ENCODE results near the gene MYO5A. TPM values are rescaled to one million over a fixed set of nuclear protein-coding genes. Genes with fewer than 3 reads are reported as not detected.

Gene MYO5A
- polyA plus RNA-seq, 3 donors, result 7.9 to 8.9 (median 8.0) TPM

DNA sequence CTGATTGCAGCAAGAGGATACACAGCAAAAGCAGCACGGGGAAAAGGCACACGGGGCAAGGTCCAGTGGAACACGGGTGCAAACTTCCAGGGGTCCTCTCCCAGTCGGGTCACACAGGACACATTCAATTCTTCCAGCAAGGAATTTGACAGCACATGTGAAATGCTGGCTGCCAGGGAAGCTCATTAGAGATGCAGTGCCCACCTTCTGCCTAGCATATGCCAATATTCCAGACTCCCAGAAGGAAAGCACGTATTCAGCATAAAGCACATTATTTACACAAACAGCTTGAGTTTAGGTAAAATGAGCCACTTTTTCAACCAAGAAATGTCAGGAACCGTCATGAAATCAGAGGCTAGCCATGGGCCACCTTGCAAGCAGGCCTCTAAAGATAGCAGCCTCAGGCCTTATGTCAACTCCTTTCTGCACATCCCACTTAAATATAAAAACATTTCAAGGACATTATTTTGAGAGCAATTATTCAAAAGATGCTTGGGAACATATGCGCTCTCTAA is 252.4 kb downstream of the MYO5A start:
- no peak for DNase-seq (ENCODE audit: low read depth in 3 of 3, low spot score in 2 of 3)

DNA sequence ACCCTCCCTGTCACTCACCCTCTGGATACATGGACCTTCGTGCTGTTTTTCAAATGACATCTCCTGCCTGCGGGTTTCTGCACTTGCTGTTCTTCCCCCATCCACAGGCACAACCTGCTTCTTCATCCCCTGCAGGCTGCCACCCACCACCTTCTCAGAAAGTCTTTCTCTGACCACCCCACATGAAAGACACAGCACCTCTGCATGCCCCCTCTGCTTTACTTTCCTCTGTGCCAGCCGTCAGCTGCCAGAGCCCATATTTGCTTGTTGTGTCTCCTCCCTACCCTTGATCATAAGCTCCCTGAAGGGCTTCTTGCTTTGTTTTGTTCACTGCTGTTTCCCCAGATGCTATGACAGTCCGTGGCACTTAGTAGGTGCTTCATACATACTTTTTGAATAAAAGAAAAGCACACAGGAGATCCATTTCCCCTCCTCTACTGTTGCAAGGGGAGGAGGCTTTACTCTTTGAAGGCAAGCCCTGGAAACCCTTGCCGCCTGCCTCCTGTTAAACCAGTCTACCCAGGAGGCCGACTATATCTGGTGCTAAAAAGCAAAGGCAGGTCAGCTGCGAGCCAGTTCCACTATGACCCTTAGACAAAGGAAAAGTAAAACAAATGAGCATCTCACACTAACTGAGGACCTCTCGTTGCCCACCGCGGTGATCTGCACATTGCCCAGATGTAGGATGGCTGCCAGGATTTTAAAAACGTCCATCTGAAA is 265.0 kb downstream of the MYO5A start:
- DNase-seq (ENCODE audit: low read depth in 3 of 3, low spot score in 2 of 3), result no peak

DNA sequence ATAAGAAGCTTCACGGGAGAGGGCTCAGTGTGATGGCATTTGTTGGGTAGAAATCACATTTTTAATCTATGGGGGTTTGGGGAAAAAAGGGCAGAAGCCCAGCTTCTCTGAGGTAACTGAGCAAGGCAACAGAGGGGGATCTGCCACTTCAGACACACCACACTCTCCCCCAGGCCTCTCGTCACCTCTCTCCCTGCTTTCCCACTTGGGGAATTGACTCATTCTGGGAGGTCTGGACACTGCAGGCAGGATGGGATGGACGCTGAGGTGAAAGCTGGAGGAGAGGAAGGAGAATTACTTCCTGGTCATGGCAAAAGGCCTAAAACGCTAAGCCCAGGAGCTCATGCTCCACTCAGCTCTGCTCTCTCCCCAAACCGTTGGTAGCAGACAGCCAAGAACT is 266.3 kb downstream of the MYO5A start:
- DNase-seq (ENCODE audit: low read depth in 3 of 3, low spot score in 2 of 3), result no peak

DNA sequence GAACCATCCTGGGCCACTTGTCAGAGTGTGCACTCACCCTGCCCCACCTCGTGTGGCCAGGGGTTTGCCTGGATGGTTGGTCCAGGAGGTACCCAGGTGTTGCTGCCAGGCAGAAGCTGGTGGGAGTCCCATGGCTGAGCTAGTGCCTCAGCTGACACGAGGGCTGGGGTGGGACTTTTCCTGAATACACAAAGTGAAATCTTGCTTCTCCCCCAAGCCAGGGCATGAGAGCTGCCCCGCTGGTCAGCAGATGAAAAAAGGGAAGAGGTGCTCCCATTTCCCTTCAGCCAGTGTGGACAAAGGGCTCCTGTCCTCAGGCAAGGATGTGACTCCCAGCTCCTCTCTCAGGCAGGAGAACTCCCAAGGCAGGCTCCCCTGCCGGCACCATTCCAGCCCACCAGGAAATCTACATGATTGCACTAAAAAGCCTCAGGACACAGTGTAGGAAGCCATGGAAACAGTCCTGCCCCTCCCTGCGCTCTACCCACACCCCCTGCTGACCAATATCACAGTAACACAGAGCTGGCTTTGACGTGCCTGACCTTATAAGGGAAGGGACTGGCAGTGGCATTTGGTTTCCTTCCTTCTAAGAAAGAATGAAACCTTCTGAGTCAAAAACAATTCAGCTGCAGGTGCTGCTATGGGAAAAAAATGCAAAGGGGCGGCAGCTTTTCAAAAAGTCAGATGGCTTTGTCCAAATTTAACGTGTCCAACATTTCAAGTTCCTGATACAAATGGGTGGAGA is 267.0 kb downstream of the MYO5A start:
- DNase-seq (ENCODE audit: low read depth in 3 of 3, low spot score in 2 of 3), result peak; percentile 42 to 56 (median 43)

DNA sequence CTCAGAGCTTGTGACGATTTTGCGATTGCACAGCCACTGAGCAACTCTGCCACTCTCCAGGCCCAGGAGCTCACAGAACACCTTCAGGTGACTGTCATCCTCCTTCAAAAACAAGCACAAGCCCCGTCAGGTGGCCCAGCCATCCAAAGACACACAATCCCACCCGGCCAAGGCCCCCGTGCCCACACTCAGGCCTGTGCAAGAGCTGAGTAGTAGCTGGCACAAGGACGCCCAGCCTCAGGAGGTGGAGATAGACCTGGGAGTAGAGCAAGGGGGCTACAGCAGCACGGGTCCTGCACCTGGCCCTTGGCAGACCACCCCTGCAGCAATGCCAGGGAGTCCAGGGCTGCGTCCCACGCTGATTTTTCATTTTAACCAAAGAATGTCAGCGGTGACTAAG is 267.7 kb downstream of the MYO5A start:
- DNase-seq (ENCODE audit: low read depth in 3 of 3, low spot score in 2 of 3), result no peak

DNA sequence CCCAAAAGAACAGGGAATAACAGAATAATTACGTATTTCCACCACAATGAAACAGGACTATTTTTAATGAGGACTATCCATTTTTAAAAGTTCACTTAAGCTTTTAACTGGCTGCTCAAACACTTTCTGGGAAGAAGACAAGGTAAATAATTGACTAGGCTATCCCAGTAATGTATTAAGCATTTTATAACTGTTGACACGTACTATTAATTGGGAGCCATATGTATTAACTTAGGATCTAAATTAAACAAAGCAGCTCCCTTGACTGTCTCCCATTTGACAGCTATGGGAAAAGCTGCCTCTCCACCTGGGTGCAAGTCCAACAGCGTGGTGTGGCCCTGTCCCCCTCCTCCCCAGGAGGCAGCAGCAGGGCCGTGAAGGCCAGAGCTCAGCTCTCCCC is 269.2 kb downstream of the MYO5A start:
- no peak for DNase-seq (ENCODE audit: low read depth in 3 of 3, low spot score in 2 of 3)

DNA sequence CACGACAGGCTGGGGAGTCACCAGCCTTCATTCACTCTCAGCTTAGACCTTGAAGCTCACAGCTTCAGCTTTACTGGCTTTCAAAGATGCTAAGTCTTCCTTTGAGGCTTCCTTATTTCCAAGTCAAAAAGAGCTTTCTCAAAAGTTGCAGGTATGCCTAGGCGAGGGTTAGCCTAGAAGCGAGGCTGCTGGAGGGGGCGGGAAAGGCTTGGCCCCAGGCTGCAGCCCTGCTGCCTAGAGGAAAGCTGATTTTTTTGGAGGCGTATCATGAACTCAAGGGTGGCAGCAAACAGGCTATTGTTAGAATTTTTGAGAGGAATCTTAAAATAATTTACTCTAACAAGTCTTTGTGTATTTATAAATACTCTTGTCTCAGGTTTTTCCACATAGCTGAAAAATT is 270.2 kb downstream of the MYO5A start:
- DNase-seq (ENCODE audit: low read depth in 3 of 3, low spot score in 2 of 3), result no peak

DNA sequence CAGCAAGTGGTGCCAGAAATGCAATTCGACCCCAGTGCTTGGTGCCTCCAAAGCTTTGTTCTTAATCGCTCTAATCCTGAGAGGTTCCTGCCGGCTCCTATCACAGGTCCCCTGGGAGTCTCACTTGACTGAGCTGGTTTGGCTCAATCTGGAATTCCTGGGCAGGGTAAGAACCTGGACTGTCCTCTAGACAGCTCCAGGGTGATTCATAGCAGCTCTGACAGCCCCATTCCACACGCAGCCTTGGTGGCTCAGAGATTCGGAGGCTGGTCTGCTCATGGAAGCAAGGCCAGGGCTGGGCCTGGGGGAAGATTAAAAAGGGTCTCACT is 271.0 kb downstream of the MYO5A start:
- DNase-seq (ENCODE audit: low read depth in 3 of 3, low spot score in 2 of 3), result no peak

Other genes starting within 250 kb of the MYO5A start
- gene MYO5C, start 233.1 kb downstream of the MYO5A start, polyA plus RNA-seq (ENCODE audit: insufficient read length in 3 of 3), result 10 to 100 TPM; 20.6 to 22.0 (median 20.8) TPM
- 100 to 1,000 TPM; 144 to 151 (median 146) TPM for gene ARPP19, start 40.1 kb upstream of the MYO5A start, polyA plus RNA-seq (ENCODE audit: insufficient read length in 3 of 3)
- gene ATOSA, start 150.5 kb upstream of the MYO5A start, polyA plus RNA-seq (ENCODE audit: insufficient read length in 3 of 3), result 10 to 100 TPM; 35.6 to 41.9 (median 39.6) TPM

All from right renal cortex interstitium (tissue), 3 donors.